HT-29 (cell line): ENCODE data around the gene PCK1. TPM values are rescaled to one million over a fixed set of nuclear protein-coding genes. Genes with fewer than 3 reads are reported as not detected.

Source experiments
- DNase-seq: peaks from one replicate; pipeline ENCODE4 v3.0.0-alpha.2; 2015; ENCODE audit warnings: low spot score
- total RNA-seq: library from RNA; depleted of rRNA; stranded (reverse); fragments of >200 nt; shearing (Covaris generic); gene quantifications from 2 replicates; pipeline ENCODE4 v1.2.3, GENCODE V29; 2014

PCK1 gene
- total RNA-seq, 1 experiment from 2014 or later, result 1.9 TPM

- DNase-seq, result no peak
These were observed 27.1 kb downstream of the PCK1 start for GRCh38 chr20:57587989-57588377.

GRCh38 chr20:57588596-57588995 lies 27.7 kb downstream of the PCK1 start:
- DNase-seq, result no peak

- no peak for DNase-seq
These were observed 28.3 kb downstream of the PCK1 start for GRCh38 chr20:57589123-57589727.

- DNase-seq, result peak; percentile 35
These were observed 29.0 kb downstream of the PCK1 start for GRCh38 chr20:57589728-57590484.

- no peak for DNase-seq
These were observed 29.8 kb downstream of the PCK1 start for GRCh38 chr20:57590485-57591288.

GRCh38 chr20:57591289-57592229 lies 30.6 kb downstream of the PCK1 start:
- no peak for DNase-seq

- no peak for DNase-seq
These were observed 31.6 kb downstream of the PCK1 start for GRCh38 chr20:57592263-57593092.

- DNase-seq, result no peak
These were observed 32.4 kb downstream of the PCK1 start for GRCh38 chr20:57593134-57593886.

- DNase-seq, result peak; percentile 59
These were observed 33.4 kb downstream of the PCK1 start for GRCh38 chr20:57594092-57594951.

- no peak for DNase-seq
These were observed 34.4 kb downstream of the PCK1 start for GRCh38 chr20:57595041-57596030.

- no peak for DNase-seq
These were observed 35.4 kb downstream of the PCK1 start for GRCh38 chr20:57596358-57596757.

- peak; percentile 73 for DNase-seq
These were observed 36.4 kb downstream of the PCK1 start for GRCh38 chr20:57596998-57597939.

- no peak for DNase-seq
These were observed 37.1 kb downstream of the PCK1 start for GRCh38 chr20:57598060-57598459.

- no peak for DNase-seq
These were observed 37.6 kb downstream of the PCK1 start for GRCh38 chr20:57598491-57598890.

GRCh38 chr20:57600320-57601210 lies 39.7 kb downstream of the PCK1 start:
- no peak for DNase-seq
